AG10803 (cell line): ENCODE results near the gene TOGARAM2.

ENCODE experiments used
- DNase-seq: peaks from one replicate; pipeline ENCODE4 v3.0.0; 2010; ENCODE audit warnings: low read depth
- H3K4me3 ChIP-seq: 2 replicates; pipeline ENCODE4 v1.5.1; 2011; ENCODE audit warnings: mild to moderate bottlenecking, low read length, control low read depth
- CTCF ChIP-seq: conservative IDR thresholded peaks from 2 replicates; pipeline ENCODE4 v1.5.1; 2011; ENCODE audit warnings: mild to moderate bottlenecking, low read length, control low read depth, inconsistent platforms

TOGARAM2 gene

DNA sequence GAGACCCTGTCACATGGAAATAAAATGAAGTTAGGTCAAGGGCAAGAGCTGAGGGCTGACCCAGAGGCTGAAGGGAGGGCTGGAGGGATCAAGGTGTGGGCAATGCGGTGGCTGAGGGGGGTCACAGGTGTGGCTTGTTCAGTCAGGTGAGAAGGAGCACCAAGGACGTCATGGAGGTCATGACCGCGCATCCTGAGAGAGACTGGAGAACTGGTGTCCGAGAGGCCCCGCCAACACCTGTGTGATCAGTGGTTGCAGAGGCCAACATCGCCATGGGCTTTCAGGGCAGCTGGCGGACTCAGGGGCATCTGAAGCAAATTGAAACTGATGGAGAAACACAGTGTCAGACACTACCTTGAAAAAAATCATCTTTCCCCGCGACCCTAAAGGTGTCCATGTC lies 13.0 kb downstream of the TOGARAM2 start:
- DNase-seq: no peak
- no peak for TF ChIP-seq CTCF
- no peak overlapping the region for H3K4me3 ChIP-seq

DNA sequence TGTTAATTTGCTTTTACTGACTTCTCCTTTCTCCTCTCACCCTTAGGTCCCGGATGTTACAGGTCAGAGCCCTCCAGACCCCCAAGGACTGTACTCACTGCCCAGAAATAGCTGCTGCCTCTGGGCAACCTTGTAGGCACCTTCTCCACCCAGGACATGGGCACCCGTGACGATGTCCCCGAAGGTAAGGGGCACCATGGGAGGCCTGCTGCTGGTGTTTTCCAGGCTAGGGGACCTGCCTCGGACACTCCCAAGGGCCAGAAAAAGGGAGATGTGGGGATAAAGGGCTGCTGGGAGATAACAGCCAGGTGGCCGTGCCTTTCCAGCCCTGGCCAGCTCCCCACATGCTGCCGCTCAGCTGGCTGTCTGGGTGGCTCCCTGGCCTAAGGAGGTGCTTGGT lies 13.6 kb downstream of the TOGARAM2 start:
- TF ChIP-seq CTCF: no peak
- no peak for DNase-seq
- no peak overlapping the region for H3K4me3 ChIP-seq

- no peak overlapping the region for H3K4me3 ChIP-seq
- DNase-seq: no peak
- TF ChIP-seq CTCF: no peak
Measured at GRCh38 chr2:28995765-28996750, 15.0 kb downstream of the TOGARAM2 start.

DNA sequence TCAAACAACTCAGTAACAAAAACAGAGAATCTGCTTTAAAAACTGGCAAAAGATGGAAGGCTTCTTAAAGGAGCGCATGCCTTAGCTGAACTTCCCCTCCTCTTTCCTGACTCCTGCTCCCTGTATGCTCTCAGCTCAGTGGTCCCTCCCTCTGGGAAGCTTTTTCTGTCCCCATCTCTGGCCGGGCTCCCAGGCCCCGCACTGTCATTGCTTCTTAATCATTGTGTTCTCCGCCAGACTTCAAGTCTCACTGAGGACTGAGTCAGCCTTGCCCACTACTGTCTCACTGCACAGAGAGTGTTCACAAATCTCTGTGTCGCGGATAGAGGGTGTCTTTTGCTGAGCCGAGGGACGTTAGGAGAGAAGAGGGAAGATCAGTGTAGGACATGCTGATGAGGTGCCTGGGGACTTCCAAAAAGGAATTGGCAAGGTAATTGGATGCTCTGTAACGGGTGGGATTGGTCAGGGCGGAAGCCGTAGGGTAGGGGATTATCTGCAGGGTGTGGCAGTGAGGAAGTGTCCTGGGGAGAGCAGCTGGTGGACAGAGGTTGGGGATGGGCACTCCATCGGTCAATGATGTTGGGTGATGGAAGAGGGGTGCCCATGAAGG lies 16.2 kb downstream of the TOGARAM2 start:
- no peak for TF ChIP-seq CTCF
- DNase-seq: no peak

DNA sequence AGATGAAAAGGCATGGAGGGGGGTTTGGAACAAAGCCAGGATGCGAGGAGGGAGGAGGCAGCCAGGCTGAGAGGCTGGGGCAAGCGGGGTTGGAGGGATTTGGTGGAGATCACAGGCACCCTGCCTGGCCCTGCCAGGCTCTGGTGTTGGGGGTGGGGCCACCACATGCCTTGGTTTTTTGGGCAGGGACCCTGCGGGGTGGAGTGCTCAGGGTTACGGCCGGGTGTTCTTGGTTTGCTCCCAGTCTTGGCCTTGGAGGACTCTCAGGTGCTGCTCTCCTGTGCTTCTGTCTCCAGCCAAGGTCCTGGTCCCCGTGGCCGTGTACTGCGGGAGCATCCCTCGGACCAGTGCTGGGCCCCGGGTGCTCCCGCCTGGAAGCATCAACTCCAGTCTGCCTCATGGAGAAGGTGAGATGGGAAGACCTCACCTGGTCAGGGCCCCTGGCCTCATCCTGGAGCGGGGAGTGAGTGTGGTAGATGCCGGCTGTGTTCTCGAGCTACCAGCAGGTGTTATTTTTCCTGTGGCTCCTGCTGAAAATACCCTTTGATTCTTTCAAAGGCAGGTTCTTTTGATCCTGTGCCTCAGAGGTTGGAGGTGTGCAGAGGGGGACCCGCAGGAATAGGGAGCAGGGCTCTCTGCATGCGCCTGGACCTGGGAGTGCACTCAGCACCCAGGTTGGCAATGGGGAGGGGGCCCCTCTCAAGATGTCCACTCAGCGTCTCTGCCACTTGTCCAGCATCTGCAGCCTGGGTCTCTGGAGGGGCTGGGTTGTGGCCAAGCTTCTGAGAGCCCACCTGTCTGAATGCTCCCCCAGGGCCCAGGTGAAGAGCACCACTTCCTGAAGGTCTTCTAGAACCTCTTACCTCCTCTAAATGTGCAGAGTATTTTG lies 17.0 kb downstream of the TOGARAM2 start:
- TF ChIP-seq CTCF: no peak
- H3K4me3 ChIP-seq: no peak overlapping the region
- DNase-seq: no peak

More for the DNA sequence above, 16.2 kb downstream of the TOGARAM2 start:
- H3K4me3 ChIP-seq: no peak overlapping the region

GRCh38 chr2:29000481-29000880 lies 19.4 kb downstream of the TOGARAM2 start:
- DNase-seq: no peak
- no peak overlapping the region for H3K4me3 ChIP-seq
- TF ChIP-seq CTCF: no peak
